Stimulated activated CD8-positive, alpha-beta memory T cell treated with anti-CD3 and anti-CD28 coated beads, Interleukin-15, amount 100 ng/mL, for 4 hours (primary cell): ENCODE data around the gene FREM3.
"Not testable (repeated sequence)": the region's sequence is repeated elsewhere in the genome, so short reads cannot be mapped to it uniquely, and the experiment has no call there.

ENCODE experiments used
- DNase-seq, 2 donors: peaks; one replicate each; pipeline ENCODE4 v3.0.0-alpha.2; 2020; ENCODE audit warnings: low read depth in 2 of 2

The FREM3 gene

DNA sequence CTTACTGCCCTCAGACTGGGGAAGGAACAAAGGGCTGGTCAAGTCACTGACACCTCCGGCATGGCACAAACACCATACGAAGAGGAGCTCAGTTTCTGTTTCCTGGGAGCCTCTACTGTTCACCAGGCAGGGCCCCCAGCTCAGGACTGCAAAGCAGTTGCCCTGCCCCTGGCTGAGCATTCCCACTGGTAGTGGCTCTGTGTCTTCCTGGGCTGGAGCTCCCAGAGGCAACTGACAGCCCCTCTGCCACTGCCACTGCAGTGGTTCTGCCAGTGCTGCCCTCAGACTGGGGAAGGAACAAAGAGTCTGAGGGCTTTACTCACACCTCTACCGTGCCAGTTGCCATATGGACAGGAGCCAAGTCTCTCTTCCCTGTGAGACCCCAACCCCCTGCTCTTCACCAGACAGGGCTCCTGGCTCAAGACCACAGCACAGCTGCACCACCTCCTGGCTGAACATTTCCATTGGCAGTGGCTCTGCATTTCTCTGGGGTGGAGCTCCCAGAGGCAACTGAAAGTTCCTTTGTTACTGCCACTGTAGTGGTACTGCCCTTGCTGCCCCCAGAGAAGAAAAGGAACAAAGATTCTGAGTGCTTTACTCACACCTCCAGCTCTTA is 119.0 kb downstream of the FREM3 start:
- DNase-seq, result no peak

DNA sequence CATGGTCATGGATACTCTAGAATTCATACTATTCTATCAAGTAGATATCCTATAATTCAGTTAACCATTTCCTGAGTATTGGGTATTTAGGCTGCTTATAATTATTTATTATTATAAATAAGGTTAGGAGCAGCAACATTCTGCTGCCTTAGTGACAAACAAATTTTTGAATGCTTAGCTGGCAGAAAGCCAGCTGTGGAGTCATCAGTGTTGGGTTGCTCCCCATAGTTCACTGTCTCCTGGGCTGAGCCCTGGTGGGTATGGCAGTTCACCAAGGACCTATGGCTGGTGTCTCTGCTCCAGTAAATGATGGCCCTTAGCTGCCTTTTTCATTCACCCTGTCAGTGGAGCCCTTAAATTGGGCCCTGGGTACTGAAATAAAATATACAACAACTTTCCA is 125.1 kb downstream of the FREM3 start:
- no peak for DNase-seq

DNA sequence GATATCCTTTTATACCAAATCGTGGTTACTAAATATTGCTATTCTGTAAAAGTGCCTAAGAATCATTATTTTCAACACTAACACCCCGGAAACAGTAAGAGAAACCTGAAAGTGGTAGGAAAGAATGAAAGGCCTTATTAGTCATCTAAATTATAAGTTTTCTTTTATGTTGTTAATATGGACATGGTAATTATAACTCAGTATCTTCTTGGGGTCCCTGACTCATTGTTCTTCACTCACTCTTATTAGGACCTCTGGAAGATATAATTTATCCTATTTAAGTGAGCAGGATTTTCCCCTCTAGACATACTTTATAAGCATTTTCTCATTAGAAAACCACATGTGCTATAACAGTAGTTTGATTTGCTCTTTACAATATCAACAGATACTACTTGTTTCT is 136.0 kb downstream of the FREM3 start:
- no peak for DNase-seq

DNA sequence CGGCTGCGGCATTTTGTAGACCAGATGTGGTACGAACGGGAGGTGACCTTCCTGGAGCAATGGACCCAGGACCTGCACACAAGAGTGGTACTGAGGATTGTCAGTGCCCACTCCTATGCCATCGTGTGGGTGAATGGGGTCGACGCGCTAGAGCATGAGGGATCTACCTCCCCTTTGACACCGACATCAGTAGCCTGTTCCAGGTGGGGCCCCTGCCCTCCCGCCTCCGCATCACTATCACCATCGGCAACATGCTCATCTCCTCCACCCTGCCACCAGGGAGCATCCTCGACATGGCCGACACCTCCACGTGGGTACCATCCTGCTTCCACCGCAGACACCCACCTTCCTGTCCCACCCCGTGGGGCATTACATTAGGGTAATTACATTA is 140.7 kb downstream of the FREM3 start:
- peak in 1 of 2 donors; percentile 44 for DNase-seq

DNA sequence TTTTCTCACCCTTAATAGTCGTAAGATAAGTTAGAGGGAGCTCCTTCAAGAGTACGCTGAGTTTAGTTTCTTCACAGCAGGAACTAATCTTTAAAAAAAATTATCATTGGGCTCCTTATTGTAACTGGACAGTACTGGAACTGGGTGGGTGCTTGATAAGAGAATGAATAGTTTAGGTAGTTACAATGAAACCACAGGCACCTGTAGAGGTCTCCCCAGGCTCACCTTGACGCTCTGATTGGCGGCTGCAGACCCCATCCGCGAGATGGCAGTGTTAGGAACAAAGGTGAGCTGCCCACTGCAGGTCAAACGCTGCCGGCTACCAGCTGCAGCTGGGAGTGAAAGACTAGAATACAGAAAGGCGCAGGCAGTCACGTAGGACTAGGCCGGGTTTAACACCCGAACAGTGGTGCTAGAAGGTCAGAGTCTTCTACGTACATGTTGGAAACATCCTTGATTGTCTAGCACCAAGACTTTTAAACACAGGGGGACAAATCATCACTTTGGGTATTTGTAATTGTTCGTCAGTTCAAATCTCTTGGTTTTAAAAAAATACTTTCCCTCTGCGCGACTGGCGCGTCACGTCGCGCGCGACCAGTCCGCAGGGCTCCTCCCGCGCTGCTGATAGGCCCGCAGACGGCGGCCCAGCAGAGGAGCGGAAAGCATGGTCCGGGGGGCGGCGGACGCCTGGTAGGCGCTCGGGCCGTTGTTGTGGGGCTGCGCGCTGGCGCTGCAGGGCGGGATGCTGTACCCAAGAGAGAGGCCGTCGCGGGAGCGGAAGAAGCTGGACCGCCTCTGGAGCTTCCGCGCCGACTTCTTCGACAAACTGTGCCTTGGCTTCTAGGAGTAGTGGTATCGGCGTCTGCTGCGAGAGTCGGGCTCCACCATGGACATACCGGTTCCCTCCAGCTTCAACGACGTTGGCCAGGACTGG is 141.4 kb downstream of the FREM3 start:
- peak; percentile 36 to 60 for DNase-seq

DNA sequence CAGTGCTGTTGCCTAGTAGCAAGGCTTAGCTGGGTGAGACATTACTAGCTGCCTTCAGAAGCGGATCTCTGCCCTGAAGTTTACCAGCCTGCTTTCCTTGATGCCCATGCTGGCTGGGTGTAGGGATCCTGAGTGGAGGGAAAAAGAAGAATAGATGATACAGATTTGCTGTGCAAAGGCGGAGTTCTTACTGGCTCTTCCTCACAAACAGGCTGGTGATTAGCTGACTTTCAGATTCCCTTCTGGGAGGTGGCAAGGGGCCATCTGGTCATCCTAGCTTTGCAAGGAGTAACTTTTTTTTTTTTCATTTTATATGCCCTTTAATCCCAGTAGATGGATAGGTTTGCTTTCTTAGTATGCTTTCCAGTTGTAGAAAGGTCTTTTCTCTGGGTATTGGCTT is 142.2 kb downstream of the FREM3 start:
- no peak for DNase-seq

DNA sequence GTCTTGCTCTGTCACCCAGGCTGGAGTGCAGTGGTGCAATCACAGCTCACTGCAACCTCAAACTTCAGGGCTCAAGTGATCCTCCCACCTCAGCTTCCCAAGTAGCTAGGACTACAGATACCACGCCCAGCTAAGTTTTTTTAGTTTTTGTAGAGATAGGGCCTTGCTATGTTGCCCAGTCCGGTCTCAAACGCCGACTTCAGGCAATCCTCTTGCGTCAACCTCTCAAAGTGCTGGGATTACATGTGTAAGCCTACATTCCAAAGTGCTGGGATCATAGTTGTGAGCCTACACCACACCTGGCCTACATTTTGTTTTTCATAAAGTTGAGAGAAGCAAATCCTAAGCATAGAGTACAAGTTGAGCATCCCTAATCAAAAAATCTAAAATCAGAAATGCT is 144.8 kb downstream of the FREM3 start:
- DNase-seq, result no peak

DNA sequence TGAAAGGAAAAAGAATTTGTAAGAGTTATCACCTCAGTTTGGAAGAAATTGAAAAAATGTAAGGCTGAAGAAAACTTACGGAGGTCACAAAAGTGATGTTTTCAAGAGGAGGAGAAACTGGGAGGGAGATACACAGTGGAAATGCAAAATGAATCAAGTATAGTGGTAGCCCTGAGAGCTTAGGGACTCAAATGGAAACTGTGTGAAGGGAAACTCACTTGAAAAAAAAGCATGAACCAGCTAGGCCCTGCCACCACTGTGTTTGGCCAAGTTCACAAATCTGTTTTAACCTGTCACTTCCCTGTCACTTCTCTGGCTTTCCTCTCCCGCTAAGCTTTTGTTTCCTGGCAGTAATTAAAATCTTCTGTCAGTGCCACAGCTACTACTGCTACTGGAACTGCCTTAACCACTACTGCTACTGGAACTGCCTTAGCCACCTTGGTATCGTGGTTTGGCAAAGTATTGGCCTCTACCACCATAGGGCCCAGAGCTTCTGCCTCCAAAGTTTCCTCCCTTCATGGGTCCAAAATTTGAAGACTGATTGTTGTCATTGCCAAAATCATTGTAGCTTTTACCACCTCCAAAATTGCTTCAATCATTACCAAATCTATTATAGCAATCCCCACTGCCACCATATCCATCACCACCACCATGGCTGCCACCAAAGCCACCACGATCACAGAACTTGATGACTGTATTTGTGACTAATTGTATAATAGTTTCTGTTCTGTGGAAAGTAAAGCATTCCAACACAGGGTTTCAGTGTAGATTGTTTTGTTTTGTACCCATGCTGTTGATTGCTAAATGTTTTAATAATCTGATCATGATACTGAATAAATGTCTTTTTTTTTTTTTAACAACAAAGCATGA is 145.5 kb downstream of the FREM3 start:
- DNase-seq, result no peak

DNA sequence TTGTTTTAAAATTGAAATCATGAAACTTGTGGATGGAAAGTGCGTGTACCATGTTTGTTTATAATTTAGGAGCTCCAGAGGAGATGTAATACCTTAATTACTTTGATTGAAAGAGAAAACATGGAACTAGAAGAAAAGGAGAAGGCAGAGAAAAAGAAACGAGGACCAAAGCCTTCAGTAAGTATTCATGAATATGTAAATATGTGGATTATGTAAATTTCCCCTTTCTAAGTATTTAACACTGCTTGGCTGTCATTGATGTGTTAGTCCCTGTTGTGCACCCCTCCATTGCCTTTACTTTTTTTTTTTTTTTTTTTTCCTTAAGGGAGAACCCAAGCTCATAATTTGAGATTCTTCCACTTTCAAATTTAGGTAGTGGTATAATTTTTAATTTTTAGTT is 150.5 kb downstream of the FREM3 start:
- DNase-seq, result no peak

DNA sequence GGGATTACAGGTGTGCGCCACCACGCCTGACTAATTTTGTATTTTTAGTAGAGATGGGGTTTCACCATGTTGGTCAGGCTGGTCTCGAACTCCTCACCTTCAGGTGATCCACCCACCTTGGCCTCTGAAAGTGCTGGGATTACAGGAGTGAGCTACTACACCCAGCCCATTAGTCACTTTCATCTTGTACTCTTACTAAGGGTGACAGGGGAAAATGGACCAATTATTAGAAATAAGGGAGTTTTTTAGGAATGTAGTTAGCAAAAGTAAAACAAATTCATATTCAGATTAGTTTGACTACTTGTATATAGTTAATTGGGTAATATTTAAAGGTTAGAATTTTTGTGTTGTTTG is 160.8 kb downstream of the FREM3 start:
- no peak for DNase-seq

DNA sequence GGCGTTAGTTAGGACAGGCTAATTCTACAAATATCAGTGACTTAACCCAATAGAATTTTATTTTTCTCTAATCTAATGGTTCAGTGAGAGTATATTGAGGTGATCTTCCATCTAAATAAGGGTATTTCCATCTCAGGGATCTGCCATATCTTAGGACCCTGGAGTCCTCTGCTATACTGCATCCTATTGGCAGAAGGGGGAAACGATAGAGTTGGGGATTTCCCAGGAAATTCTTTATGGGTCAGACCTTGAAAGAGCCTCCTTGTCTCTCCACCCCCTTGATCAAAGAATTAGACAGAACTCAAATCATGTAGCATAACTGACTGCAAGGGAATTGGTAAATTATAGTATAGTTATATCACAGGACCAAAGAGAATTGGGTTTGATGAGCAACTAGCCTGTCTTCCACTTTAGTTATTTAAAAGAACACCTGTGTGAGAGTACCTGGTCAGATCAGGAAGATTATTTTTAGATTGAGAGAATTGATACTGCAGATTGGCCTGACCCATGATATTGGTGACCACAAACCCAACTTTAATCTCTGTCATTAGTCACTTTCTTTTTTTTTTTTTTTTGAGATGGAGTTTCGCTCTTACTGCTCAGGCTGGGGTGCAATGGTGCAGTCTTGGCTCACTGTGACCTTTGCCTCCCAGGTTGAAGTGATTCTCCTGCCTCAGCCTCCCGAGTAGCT is 161.4 kb downstream of the FREM3 start:
- DNase-seq, result no peak

DNA sequence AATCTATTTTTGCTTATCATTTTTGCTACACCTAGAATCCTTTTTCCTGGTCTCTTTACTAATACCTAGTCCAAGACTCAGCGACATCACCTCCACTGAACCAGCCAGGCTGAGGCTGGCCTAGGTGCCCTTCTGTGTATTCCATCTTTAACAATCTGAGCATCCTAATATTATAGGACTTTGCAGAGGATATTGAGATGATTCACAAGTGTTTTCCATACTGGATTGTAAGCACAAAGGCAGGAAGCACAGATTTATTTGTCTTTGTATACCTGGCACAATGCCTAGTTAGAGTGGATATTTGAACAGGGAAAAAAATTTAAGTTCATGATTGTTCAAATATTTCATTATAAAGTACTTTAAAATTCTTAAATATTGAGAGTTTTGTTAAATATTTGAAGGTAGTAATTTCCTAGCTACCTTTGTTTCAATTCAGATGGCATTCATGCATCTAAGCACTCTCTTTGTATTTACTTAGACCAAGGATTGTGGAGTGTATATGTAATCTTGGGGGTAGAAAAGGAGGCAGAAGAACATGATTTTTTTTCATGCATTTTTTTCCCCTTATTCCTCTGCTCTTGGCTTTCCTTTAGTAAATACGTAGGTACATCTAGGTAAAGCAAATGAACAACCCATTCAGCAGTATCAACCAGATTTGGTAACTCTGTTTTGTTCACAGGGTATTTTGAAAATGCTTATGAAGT is 168.5 kb downstream of the FREM3 start:
- no peak for DNase-seq

DNA sequence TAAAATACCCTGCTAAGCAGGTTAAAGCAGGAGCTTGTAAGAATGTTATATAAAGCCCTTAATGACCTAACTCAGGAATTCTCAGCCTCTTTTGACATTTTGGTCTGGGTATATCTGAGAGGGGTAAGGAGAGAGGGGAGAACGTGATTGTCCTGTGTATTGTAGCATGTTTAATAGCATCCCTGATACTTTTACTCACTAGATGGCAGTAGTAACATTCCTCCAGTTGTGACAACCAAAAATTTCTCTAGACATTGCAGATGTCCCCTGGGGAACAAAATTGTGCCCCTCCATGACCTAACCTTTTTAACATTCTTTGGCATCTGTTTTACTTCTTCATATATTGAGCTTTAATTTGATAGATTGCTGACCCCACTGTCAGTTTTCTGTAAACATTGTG is 169.1 kb downstream of the FREM3 start:
- no peak for DNase-seq

DNA sequence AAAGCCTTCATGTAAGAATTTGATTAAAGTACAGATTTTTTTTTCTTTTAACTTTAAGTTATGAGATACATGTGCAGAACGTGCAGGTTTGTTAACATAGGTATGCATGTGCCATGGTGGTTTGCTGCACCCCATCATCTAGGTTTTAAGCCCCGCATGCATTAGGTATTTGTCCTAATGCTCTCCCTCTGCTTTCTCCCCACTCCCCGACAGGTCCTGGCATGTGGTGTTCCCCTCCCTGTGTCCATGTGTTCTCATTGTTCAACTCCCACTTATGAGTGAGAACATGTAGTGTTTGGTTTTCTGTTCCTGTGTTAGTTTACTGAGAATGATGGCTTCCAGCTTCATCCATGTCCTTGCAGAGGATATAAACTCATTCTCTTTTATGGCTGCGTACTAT is 172.4 kb downstream of the FREM3 start:
- DNase-seq, result not testable (repeated sequence)
